Colonic mucosa (tissue), 4 donors: ENCODE results near the gene FKBP5. TPM values are rescaled to one million over a fixed set of nuclear protein-coding genes. Genes with fewer than 3 reads are reported as not detected.
A peak's percentile ranks its signal among the peaks of the same experiment; 100 is the strongest.
"Not testable (repeated sequence)": the region's sequence is repeated elsewhere in the genome, so short reads cannot be mapped to it uniquely, and the experiment has no call there.

Experiments used
- DNase-seq: peaks from one replicate; pipeline ENCODE4 v3.0.0-alpha.2; 2020
- H3K27ac ChIP-seq: fragments of 200-600 bp; one replicate; pipeline ENCODE4 v1.8.0; 2021
- H3K27me3 ChIP-seq: fragments of 200-600 bp; one replicate; pipeline ENCODE4 v1.8.0; 2021
- H3K36me3 ChIP-seq: fragments of 200-600 bp; one replicate; pipeline ENCODE4 v1.8.0; 2021
- H3K4me1 ChIP-seq: fragments of 200-600 bp; one replicate; pipeline ENCODE4 v1.8.0; 2021; ENCODE audit warnings: mild to moderate bottlenecking
- H3K4me3 ChIP-seq: fragments of 200-600 bp; one replicate; pipeline ENCODE4 v1.8.0; 2021
- H3K9ac ChIP-seq, 2 donors: one replicate each; pipeline ENCODE4 v1.7.0; 2013; ENCODE audit warnings: control low read depth in 2 of 2, low read depth in 2 of 2, low read length in 2 of 2
- H3K9me3 ChIP-seq: fragments of 200-600 bp; one replicate; pipeline ENCODE4 v1.8.0; 2021
- intact Hi-C: fragments of 100-400 bp; cut with DNase I; formaldehyde crosslinking; loops from one replicate; pipeline ENCODE4 v1.14.1; 2022
- total RNA-seq, 2 donors: library from RNA; stranded (reverse); fragmentation: NEBNext Ultra II Directional in 1 of 2; extraction: Animal tissue kit (Norgen Biotek cat#: 25700) in 1 of 2; gene quantifications; one replicate each; pipeline ENCODE4 v1.2.1, GENCODE V29; 2021
- TF ChIP-seq, protein P1 (sequence below): fragments of 200-600 bp; IDR thresholded peaks from one replicate; pipeline ENCODE4 v1.8.0; 2022; ENCODE audit warnings: antibody characterized with exemption, mild to moderate bottlenecking
- donor health status: healthy.
- donor health status: DM: no; HTN: no; CAD: no.
- donor health status: DM: no; HTN: no; CAD: no.

Gene FKBP5
- total RNA-seq, 2 donors from 2014 or later, result 29.1 to 54.7 TPM

DNA sequence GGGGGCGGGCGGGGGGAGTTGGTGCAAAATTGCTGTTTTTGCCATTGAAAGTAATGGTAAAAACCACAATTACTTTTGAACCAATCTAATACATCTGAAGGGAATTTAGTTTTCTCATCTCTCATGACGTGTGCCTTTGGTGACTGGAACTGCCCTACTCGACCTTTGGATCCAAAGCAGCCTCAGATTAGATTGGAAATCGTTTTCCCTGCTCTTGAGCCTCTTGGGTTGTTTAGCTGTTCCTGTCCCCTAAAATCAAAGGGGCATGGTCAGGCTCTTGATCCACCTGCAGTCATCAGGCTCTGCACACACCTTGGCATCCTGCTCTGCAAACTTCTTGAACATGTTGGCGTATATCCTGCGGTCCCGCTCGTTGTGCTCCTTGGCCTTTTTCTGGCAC is 112.0 kb downstream of the FKBP5 start:
- H3K27ac ChIP-seq, result no peak overlapping the region
- no peaks in the 10 kb centered on the region for H3K36me3 ChIP-seq
- DNase-seq, result no peak
- intact Hi-C loops, result no loop called here
- H3K27me3 ChIP-seq, result no peaks in the 10 kb centered on the region
- TF ChIP-seq, protein P1, sequence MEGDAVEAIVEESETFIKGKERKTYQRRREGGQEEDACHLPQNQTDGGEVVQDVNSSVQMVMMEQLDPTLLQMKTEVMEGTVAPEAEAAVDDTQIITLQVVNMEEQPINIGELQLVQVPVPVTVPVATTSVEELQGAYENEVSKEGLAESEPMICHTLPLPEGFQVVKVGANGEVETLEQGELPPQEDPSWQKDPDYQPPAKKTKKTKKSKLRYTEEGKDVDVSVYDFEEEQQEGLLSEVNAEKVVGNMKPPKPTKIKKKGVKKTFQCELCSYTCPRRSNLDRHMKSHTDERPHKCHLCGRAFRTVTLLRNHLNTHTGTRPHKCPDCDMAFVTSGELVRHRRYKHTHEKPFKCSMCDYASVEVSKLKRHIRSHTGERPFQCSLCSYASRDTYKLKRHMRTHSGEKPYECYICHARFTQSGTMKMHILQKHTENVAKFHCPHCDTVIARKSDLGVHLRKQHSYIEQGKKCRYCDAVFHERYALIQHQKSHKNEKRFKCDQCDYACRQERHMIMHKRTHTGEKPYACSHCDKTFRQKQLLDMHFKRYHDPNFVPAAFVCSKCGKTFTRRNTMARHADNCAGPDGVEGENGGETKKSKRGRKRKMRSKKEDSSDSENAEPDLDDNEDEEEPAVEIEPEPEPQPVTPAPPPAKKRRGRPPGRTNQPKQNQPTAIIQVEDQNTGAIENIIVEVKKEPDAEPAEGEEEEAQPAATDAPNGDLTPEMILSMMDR, result no peak
- no peaks in the 10 kb centered on the region for H3K4me1 ChIP-seq
- H3K9me3 ChIP-seq, result no peaks in the 10 kb centered on the region
- no peak overlapping the region for H3K9ac ChIP-seq
- H3K4me3 ChIP-seq, result no peak overlapping the region

DNA sequence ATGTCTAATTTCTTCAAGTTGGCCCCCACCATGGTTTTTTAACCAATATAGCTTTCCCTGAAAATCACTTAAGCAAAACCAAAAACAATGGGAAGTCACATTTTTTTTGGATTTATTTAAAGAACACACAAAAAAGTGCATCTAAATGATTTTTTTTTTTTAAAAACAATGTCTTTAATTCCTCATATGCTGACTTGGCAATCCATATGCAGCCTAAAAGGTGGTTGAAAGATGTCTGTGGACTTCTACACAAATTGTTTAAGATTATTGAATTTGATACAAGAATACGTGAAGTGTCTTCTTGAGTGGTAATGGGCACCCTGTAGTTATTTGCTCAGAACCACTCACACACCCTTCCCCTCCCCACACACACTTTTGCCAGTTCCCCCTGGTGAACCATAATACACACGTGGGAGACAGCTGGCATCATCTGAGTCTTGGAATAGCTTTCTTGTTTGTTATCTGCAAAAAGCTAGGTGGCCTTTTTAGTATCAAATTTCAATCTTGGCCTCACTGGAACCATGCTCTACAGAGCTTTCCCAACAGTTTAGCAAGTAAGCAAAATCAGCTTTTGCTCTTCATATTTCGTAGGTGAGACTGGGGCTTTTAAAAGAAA is 115.1 kb downstream of the FKBP5 start:
- TF ChIP-seq, protein P1, result no peak
- intact Hi-C loops, result no loop called here
- H3K36me3 ChIP-seq, result no peaks in the 10 kb centered on the region
- H3K4me1 ChIP-seq, result no peaks in the 10 kb centered on the region
- no peak for DNase-seq
- H3K4me3 ChIP-seq, result no peak overlapping the region
- no peaks in the 10 kb centered on the region for H3K27me3 ChIP-seq
- no peak overlapping the region for H3K27ac ChIP-seq
- H3K9me3 ChIP-seq, result no peaks in the 10 kb centered on the region
- no peak overlapping the region for H3K9ac ChIP-seq

DNA sequence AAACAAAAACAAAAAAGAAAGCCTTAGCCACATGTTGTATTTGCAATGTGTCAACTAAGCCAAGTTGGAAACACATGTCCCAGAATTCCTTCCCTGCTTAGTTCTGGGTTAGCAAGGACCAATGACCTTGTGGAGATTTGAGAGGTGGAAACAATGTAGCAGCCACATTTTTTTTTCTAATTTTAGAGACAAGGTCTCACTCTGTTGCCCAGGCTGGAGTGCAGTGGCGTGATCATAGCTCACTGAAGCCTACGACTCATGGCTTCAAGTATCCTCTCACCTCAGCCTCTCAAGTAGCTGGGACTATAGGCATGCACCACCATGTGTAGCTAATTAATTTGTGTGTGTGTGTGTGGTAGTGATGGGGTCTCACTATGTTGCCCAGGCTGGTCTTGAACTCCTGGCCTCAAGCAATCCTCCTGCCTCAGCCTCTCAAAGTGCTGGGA is 117.8 kb downstream of the FKBP5 start:
- intact Hi-C loops, H3K9me3 ChIP-seq: not testable (repeated sequence)

DNA sequence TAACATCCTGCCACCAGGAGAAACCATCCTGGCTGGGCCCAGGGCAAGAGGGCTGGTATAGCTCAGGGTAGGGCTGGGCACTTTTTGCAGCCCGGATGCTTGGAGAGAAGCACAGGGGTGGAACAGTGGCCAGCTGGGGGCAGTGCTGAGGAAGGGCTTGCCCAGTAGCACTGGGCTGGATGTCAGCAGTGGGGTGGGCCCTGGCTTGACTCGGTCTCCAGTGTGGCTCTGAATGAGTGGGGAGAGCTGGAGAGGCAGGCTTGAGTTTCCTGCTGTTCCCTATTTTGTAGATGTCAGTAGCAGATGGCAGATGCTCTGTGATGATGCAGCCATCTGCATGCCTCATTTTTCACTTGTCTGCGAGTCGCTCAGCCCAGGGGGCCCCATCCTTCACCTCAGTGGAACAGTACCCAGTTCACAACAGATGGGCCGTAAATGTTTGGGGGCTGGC is 119.7 kb downstream of the FKBP5 start:
- Histone ChIP-seq H3K27ac (no peak overlapping the region), H3K4me3 (no peak overlapping the region), H3K4me1 (no peaks in the 10 kb centered on the region), H3K9ac (no peak overlapping the region), H3K27me3 (no peaks in the 10 kb centered on the region), H3K9me3 (no peaks in the 10 kb centered on the region), H3K36me3 (no peaks in the 10 kb centered on the region)
- DNase-seq, result peak; percentile 39
- TF ChIP-seq, protein P1, result peak; percentile 23
- intact Hi-C loops, result no loop called here

More for the DNA sequence above, 117.8 kb downstream of the FKBP5 start:
- DNase-seq, H3K4me1 ChIP-seq, H3K27me3 ChIP-seq, H3K4me3 ChIP-seq, H3K27ac ChIP-seq, H3K36me3 ChIP-seq, H3K9ac ChIP-seq: not testable (repeated sequence)

DNA sequence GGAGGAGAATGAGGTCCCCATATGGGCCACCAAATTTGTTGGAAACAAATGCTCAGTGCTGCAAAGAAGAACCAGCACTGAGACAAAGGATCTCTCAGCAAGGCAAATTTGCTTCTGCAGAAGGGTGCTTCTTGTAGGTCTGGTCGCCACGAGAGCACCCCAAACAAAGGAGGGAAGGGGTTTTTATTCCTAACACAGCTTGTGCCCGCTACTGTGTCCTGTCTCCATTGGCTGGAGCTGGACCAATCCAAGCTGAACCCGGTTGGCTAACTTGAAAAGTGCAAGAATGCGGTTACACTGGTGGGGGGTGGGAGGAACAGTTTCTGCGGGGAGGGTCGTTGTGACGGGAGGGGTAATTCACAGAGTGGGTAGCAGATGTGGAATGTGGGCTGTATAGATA is 121.9 kb downstream of the FKBP5 start:
- Histone ChIP-seq H3K4me1 (no peaks in the 10 kb centered on the region), H3K4me3 (no peak overlapping the region), H3K9me3 (no peaks in the 10 kb centered on the region), H3K27me3 (no peaks in the 10 kb centered on the region), H3K27ac (no peak overlapping the region), H3K36me3 (no peaks in the 10 kb centered on the region), H3K9ac (no peak overlapping the region)
- TF ChIP-seq, protein P1, result no peak
- no peak for DNase-seq
- intact Hi-C loops, result no loop called here

DNA sequence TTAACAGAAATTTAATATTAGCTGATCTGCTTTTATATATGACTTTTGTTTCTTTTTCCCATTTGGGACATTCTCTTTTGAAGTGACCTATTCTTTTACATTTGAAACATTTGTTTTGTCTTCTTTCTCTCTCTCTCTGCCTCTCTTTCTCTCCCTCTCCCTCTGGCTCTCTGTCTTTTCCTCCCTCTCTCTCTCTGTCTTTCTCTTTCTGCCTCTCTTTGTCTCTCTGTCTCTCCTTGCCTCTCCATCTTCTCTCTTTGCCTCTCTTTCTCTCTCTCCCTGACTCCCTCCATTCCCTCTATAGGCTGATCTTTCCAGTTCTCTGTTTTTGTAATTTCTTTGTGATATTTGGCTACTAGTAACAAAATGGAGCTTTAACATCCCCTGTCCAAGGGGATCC is 124.0 kb downstream of the FKBP5 start:
- Histone ChIP-seq H3K27me3 (no peaks in the 10 kb centered on the region), H3K27ac (no peak overlapping the region), H3K4me3 (no peak overlapping the region), H3K9ac (no peak overlapping the region), H3K4me1 (no peaks in the 10 kb centered on the region), H3K9me3 (no peaks in the 10 kb centered on the region), H3K36me3 (no peaks in the 10 kb centered on the region)
- no peak for DNase-seq
- intact Hi-C loops, result no loop called here
- TF ChIP-seq, protein P1, result no peak
